GM21576 (cell line): ENCODE results near the gene RAB25.
"Not testable (repeated sequence)": the region's sequence is repeated elsewhere in the genome, so short reads cannot be mapped to it uniquely, and the experiment has no call there.

Source experiments
- ATAC-seq: cut with Tn5 transposase; IDR thresholded peaks from one replicate; pipeline ENCODE4 v1.9.1; 2021; ENCODE audit warnings: mild to moderate bottlenecking, moderate library complexity; ENCODE audit not compliant: unreplicated experiment

Gene RAB25

GRCh38 chr1:156060937-156061636, at the start of gene RAB25:
Gene RAB25, plus strand, starts transcription at chr1:156061160. Its CDS starts 241 bp downstream, at chr1:156061401.
- ATAC-seq, result no peak

DNA sequence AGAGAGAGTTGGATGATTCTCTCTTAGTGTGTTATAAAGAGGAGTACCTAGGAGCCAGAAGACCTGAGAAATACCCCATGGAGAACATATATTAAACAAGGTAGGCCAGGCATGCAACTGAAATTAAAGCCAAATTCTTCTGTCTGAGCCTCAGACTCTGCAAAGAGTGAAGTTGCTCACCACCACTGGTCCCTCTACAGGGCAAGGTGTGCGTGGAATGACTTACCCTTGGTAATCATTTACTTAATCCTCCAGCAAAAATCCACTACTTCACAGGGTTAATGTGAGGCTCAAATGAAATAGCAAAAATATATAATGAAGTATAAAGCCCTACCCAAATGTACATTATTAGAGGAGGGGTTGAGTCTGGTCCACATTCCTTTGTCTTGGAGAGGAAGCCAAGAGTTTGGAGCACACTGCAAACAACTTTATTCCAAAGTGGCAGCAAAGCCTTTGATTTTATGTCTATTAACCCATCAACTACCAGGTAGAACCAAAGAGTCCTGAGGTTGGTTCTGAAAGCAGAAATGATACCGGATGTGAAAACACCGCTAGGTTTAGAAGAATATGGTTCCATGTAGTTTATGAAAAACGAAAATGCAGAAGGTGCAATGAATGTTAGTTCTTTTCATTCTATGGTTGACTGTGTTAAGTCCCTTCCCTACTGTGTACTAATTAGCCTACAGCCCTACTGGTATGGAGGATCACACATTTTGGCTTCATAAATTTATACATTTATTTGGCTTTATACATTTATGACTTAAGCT, 48.7 kb upstream of the RAB25 start:
- ATAC-seq, result peak; percentile 49

- ATAC-seq, result no peak
Measured at GRCh38 chr1:156014829-156015228, 46.1 kb upstream of the RAB25 start.

- no peak for ATAC-seq
Measured at GRCh38 chr1:156019946-156020292, 41.0 kb upstream of the RAB25 start.

DNA sequence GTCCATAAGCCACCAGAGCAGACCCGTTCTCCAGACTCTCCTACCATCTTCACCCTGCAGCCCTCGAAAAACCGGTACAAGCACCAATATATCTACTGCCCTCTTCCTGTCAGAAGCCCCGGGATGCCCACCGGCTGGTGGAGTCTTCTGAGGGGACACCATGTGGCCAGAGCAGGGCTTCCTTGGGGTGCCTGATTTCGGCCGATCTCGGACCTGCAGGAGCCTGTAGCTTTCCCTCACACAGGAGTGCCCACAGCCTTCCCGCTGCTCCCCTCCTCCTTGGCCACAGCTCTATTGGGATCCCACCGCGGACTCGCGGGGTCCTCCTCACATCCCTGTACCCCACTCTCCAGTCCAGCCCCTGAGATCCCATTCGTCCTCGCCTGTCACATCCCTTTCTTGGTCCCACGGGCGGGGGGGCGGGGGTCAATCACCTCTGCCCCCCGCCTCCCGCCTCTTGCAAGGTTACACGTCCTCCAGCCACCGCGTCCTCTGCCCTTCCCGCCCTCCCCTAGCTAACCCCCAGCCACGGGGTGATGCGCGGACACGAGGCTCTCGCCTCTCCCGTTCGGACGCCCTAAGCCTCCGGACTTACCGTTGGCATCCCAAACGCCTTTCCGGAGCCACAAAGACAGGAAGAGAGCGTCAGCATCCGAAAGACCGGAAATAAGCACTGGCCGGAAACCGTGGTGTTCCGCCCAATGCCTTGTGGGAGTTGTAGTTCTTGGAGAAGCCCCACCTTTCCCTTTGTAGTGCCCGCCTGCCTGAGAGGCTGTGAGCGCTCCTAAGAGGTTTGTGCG, 40.5 kb upstream of the RAB25 start, which contains the start of gene SSR2:
Gene SSR2 (minus strand): TSS at position 659 of the 800 bp plus-strand sequence. CDS start 784 bp downstream, outside the sequence.
- peak; percentile 98 for ATAC-seq

DNA sequence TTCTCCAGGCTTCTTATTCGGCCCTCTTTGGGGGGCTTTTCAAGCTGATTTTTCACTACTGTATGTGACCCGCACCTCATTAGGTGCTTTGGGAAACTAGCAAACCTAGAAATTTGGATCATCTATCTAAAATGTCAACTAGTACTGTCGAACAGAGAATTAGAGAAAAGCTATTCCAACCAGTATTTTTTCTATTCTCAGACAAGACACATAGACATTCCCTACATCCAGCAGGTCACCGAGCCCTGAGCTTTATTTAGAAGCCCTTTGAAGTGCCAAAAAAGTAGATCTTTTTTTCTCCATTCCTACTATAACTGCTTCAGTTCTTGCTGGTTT, 39.9 kb upstream of the RAB25 start:
- ATAC-seq, result no peak

DNA sequence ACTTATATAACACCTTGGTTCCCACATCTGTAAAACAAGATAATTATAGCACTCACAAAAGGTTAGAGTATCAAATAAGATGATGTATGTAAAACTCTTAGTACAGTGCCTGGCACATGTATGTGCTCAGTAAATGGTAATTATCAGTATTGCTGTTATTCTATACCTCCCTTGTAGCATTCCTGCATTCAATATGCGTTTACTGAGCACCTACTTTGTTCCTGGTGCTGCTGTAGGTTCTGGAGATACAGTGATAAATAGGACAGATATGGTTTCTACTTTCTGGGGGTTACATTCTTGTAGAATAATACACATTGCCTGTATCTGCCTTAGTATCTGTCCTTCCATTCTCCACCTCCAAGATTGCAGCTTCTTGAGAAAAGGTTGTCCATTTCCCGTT, 39.0 kb upstream of the RAB25 start:
- ATAC-seq, result no peak

DNA sequence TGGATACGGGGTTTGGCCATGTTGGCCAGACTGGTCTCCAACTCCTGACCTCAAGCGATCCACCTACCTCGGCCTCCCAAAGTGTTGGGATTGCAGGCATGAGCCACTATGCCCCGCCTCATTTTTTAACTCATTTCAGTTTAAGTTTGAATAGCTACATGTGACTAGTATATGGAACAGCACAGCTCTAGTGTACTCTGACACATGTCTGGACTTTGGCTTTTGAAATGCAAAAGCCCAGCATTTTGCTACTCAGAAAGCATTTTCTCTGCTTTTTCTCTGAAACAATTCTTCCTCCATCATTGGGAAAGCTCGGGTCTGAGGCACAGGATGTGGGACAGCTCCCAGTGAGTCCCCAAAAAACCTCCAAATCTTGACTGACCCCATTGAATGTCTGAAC, 36.2 kb upstream of the RAB25 start:
- no peak for ATAC-seq

DNA sequence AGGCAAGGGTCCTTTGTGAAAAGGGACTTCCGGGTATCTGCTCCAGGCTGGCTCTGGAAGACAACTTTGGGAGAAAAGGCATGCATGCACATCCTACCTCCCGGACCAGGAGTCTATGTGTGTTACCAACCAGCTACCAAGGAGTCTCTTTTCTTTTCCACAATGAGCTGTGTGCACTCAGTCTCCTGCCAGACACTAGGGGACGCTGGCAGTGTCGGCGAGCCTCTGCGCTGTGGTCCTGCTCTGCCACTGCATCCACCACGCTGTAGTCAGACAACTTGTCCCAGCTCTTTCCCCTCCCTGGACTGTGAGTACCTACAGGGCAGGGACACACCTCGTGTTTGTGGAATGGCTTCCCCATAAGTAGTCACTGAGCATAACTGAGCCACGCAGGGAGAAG, 35.1 kb upstream of the RAB25 start:
- no peak for ATAC-seq

GRCh38 chr1:156026588-156026987, 34.4 kb upstream of the RAB25 start:
- no peak for ATAC-seq

DNA sequence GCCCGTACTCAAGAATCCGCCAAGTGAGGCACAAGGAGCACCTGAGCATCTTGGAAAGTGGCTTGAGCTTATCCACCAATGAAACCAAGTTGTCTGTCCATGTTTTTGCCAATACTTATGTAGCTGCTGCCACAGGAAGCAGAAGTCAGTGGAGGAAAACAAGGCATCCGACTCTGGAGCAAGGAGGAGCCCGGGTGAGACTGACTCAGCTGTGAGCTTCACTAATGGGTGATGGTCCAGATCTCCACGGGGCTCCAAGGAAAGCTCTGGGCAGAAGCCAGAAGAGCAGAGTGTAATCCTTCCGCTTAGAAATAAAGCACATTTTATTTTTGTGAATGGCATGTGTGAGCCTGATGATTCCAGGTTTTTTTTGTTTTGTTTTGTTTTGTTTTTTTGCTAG, 27.9 kb upstream of the RAB25 start:
- ATAC-seq, result no peak

GRCh38 chr1:156034991-156035390, 26.0 kb upstream of the RAB25 start:
- ATAC-seq, result not testable (repeated sequence)

DNA sequence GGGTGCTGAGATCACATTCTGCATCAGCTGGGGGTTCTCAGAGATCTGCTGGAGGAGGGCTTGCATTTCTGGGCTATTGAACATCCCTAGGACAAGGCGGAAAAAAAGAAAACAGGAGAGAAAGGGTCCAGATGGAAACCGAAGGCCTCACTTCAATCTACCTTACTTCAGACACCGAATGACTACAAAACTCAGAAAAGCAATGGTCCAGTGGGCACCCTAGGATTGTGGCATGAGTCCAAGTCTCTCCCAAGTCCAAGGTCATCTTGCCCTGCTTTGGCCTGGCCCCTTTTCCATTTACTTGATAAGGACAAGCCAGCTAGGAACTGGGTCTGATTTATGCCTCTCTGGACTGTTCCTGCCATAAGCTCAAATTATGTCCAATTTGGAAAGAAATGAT, 18.1 kb upstream of the RAB25 start:
- no peak for ATAC-seq

- ATAC-seq, result no peak
Measured at GRCh38 chr1:156045076-156045475, 15.9 kb upstream of the RAB25 start.

DNA sequence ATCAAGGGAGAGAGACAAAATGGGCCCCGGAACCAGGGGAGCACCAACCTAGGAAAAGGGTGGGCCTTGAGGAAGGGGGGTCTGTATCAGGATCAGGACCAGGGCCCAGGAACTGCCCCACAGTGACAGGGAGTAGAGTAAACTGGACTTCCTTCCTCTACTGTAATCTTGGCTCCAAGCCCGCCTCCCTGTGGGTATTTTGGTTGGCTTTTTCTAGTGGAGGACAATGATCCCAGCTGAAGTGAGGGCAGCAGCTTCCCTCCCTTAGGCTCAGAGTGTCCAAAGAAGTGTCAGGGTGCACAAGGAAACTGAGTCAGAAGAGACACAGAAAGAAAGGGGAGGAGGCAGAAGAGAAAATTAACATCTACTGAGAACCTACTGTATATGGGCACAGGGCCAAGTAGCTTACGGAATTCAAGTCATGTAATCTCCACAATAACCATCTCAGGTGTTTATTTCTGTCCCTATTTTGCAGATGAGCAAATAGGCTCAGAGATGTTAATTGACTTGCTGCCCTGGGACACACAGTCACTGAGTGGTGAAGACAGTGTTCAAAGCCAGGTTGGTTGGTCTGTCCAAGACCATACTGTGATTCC, 12.2 kb upstream of the RAB25 start:
- no peak for ATAC-seq

- no peak for ATAC-seq
Measured at GRCh38 chr1:156050376-156050775, 10.6 kb upstream of the RAB25 start.

GRCh38 chr1:156051011-156051725, 9.8 kb upstream of the RAB25 start:
- no peak for ATAC-seq

GRCh38 chr1:156052862-156053767, 7.8 kb upstream of the RAB25 start:
- ATAC-seq, result no peak

- peak; percentile 48 for ATAC-seq
Measured at GRCh38 chr1:156053768-156054499, 7.0 kb upstream of the RAB25 start, which contains the start of gene UBQLN4. Gene UBQLN4, minus strand, starts transcription at chr1:156053798. Its CDS starts 97 bp downstream, at chr1:156053701.
